KBM-7 (cell line): ENCODE data around the gene RPL7L1.
"Not testable (repeated sequence)": the region's sequence is repeated elsewhere in the genome, so short reads cannot be mapped to it uniquely, and the experiment has no call there.

Experiments used
- DNase-seq: peaks from one replicate; pipeline ENCODE4 v3.0.0-alpha.2; 2015
- in situ Hi-C: fragments of 300-500 bp; cut with MboI; formaldehyde crosslinking; loops from 2 replicates; pipeline ENCODE4 v1.14.3; 2020; ENCODE audit warnings: low sequenced_read_pairs, low pct_unique_long_range_greater_than_20kb, mixed read lengths

RPL7L1 gene

DNA sequence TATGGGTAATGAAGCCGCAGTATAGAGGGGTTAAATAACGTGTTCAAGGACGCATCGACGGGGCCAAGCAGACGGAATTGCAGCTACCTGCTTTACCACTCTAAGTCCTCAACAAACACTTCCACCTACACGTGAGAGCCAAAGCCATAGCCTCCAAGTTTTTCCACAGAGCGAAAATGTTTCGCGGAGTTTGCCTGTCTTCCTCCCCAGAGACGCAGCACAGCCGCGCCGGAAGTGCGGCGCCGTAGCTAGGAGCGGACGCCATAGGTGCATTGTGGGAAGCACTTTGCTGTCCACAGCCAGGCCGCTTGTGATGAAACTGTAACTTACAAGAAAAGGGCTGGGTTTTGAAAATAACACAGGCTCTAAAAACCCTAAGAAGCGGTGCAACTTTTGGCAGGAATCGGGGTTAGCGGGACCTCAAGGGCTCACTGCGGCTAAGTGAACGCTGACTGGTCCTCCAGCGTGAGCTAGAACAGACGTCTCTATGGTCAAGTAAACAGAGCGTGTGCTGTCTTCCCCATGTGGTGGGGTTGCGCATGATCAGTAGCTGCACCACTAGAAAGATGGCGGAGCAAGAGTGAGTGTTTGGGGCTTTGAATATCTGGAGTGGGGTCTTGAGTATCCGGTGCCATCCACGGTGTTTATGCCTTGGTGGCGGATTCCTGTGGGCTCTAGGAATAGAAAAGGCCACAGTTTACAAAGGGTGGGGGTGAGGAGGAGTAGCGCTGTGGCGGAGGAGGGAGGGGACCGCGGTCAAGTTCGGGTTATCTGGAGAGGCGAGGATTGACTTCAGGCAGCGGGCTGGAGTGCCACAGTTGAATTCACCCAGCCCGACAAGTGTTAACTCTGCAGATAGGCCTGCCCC is at the start of gene RPL7L1:
TSS of gene RPL7L1 (plus strand) at position 245 of the 868 bp plus-strand sequence. CDS start at position 540, 295 bp downstream.
- peak; percentile 94 for DNase-seq
- in situ Hi-C loops = no loop called here

DNA sequence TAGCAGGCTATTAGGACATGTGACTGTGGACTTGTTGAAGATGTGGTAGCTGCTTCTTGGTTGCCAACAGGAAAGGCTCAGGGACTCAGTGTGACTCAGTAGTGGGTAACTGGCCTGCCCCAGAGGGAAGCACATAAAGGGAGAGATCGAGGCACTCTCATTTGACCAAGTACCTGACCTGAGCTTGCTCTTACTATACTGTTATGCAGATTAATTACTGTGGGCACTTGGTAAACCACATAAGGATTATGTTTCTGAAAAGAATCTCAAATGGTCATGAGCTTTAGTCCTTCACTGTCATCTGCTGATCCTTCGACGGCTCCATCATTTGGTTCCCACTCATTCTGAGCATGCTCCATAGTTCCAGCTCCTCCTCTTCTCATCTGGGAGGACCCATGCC is 48.2 kb upstream of the RPL7L1 start:
- no peak for DNase-seq
- in situ Hi-C loops = no loop called here

DNA sequence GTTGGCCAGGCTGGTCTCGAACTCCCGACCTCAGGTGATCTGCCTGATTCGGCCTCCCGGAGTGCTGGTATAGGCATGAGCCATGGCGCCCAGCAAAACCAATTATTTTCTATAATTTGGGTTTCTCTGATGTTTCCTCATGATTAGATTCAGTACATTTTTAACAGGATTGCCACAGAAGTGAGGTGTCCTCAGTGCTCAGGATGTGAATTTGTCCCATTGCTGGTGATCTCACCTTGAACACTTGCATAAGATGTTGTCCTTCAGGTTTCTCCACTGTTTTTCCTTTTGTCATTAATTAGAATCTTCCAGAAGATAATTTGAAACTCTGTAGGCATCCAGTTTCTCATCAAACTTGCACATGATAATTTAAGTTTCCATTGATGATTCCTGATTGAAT is 45.4 kb upstream of the RPL7L1 start:
- in situ Hi-C loops = no loop called here

DNA sequence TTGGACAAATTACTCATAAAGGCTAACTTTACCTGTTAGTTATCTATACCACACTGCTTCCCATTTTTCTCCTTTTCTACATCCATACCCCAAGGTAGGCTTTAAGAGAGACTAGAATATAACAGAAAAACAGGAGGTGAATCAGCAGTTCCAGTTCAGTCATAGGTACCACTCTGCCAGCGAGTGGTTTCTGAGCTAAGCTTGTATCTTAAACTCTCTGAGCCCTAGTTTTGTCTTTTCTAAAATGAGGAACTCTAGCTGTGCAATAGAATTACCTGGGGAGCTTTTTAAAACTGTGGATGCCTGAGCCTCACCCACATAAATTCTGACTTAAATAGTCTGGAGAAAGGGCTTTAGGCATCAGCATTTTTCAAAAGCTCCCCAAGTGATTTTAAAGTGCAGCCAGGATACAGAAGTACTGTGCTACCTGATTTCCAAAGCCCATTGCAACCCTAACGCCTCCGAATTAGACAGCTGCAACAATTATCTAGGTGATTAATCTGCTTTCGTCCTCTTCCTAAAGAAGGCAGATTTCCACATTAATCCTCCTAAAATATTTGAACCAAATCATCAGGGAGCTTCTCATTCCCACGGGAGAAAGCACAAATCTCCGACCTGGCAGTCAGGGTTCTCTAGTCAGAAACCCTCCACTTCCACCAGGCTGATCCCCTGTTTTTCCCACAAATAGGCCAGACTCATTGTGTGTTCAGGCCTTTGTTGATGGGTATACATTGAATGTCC is 37.4 kb upstream of the RPL7L1 start:
- no peak for DNase-seq
- in situ Hi-C loops = no loop called here

More for the DNA sequence above, 45.4 kb upstream of the RPL7L1 start:
- no peak for DNase-seq

DNA sequence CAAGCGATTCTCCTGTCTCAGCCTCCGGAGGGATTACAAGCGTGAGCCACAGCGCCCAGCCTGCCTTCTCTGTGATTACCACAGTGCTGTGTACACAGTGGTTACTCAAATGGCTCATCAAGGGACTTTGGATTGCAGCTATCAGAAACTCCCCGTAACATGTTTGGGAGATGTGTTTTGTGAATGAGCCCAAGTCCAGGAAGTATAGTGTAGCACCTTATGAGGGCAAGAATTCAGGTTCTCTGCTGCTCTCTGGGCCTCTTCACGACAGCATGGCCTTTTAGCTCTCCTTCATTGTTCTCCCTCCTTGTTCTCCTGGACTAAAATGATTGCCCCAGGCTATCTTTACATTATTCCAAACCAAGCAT is 34.1 kb upstream of the RPL7L1 start:
- DNase-seq = no peak
- in situ Hi-C loops = no loop called here

DNA sequence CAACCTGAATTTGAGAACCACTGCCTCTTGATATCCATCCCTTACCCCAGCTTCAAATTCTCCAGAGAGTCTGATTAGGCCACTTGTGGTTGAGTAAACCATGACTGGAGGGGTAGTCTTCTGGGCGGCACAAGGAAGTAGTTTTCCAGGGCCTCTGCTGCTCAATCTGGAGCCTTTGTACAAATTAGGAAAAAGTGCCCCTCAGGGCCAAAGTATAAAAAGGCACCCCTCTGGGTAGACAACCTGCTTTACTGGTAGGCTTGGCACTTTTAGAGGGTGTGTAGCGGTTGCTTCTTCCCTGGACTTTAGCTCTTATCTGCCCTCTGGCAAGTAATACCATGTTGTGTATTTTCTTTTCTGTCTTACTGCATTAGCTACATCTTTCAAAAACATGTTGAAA is 32.9 kb upstream of the RPL7L1 start:
- in situ Hi-C loops = no loop called here
- no peak for DNase-seq

DNA sequence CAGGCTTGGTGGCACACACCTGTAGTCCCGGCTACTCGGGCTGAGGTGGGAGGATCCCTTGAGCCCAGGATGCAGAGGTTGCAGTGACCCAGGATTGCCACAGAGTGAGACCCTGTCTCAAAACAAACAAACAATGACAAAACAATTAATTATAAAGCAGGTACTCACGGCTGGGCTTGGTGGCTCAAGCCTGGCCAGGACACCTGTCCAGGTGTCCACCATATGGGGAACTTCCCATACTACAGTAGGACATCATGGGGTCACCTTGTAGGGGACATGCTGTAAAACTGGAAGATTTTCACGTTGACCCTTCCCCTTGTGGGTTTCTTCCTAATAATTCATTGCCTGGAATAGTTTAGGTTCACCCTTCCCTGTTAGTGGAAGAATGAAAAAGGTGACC is 30.7 kb upstream of the RPL7L1 start:
- in situ Hi-C loops = no loop called here
- no peak for DNase-seq

DNA sequence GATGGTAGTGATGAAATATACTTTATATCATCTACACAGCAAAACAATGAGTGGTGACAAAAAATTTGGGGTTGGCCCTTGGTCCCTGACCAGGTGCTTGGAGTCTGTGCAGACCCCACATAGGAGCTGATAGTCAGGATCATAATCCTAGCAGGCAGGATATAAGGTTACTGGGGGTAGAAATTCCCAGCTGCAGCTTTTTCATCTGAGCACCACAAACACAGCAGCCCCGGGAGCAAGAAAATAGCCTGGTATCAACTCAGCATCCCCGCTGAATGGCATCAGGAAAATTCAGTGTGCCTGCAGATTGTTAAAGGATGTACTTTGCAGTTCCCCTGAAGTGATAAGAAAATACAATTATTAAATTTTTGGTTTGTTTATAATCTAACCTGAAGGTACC is 27.8 kb upstream of the RPL7L1 start:
- in situ Hi-C loops = loop anchor here (25.0 kb wide), 1 partner anchor 189 kb away; no protein-coding TSS in a partner anchor
- no peak for DNase-seq

DNA sequence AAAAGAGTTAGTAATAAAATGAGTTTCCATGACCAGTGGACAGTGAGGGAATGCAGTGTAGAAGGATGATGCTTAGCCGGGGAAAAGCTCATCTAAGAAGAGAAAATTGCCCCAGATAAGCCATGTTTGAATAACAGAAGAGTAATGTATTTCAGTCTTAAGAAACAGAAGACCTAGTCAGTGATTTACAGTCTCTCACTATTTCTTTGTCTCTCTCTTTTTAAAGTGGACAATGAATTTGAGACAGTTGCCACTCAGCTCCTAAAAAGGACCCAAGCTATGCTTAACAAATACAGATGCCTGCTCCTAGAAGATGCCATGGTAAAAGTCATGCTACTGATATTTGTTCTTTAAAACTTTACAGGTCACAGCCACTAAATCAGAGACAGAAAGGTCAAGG is 19.4 kb upstream of the RPL7L1 start:
- no peak for DNase-seq
- in situ Hi-C loops = loop anchor here (25.0 kb wide), 1 partner anchor 198 kb away; no protein-coding TSS in a partner anchor

DNA sequence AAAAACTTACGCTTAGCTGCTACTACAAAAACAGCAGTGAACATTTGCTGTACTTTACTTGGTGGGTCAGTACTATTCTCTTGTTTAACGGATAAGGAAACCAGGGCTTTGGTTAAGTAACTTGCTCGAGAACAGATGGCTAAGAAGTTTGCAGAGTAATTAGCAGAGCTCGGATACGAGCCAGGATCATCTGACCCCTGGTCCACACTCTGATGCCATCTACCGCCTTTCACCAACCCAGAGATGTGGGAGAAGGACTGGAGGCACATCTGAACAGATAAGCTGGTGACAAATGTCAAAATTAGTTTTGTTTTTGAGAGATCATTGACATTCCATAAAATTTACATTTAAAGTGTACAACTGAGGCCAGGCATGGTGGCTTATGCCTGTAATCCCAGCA is 18.9 kb upstream of the RPL7L1 start:
- no peak for DNase-seq
- in situ Hi-C loops = loop anchor here (25.0 kb wide), 1 partner anchor 198 kb away; no protein-coding TSS in a partner anchor

DNA sequence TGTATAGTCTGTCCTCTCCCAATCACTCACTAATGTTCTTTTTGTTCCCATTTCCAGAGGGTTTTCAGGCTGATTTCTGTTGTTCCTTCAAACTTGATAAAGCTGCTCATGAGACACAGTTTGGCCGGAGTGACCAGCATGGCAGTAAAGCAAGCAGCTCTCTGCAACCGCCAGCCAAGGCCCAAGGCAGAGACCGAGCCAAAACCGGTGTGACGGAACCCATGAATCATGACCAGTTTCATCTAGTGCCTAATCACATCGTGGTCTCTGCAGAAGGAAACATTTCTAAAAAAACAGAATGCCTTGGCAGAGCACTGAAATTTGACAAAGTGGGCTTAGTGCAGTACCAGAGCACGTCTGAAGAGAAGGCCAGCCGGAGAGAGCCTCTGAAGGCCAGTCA is 14.8 kb upstream of the RPL7L1 start:
- no peak for DNase-seq
- in situ Hi-C loops = loop anchor here (25.0 kb wide), 1 partner anchor 202 kb away; no protein-coding TSS in a partner anchor

DNA sequence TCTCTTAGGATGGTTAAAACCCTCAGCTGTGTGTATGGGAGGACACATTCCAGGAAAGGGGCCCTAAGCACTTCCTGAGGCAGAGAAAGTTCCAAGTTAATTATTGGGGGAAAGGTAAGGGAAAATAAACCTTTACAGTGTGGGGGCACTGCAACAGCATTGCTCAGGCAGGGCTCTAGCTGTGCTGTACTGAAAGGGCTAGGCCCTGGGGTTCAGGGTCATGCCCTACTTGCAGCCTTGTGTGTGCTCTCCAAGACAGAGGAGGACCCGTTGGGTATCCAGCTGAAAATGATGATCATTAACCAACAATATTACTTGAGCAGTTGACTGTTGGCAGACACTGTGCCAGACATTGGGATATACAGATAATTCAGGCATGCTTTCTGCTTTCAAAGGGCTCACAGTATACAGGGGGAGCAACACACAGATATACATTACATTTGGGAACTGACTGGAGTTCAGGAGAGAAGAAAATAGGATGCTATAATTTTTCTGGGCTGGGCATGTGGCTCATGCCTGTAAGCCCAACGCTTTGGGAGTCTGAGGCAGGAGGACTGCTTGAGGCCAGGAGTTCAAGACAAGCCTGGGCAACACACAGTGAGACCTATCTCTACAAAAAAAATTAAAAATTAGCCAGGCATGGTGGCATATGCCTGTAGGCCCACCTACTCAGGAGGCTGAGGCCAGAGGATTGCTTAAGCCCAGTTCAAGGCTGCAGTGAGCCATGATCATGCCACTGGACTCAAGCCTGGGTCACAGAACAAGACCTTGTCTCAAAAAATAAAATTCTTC is 9.1 kb upstream of the RPL7L1 start:
- in situ Hi-C loops = loop anchor here (25.0 kb wide), 1 partner anchor 208 kb away; no protein-coding TSS in a partner anchor

DNA sequence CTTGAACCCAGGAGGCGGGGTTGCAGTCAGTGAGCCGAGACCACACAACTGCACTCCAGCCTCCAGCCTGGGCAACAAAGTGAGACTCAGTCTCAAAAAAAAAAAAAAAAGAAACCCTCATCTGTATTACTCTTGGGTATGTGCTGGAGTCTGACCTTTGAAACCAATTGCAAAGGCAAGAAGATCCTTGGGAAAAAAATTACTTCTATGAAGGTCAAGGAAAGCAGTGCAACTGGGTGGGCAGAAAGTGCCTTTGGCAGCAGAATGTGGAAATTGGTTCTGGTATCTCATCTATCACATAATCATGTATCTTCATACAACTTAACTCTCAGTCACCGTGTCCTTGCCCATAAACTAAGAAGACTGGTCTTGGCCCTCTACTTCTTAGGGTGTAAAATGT is 7.7 kb upstream of the RPL7L1 start:
- in situ Hi-C loops = loop anchor here (25.0 kb wide), 1 partner anchor 209 kb away; no protein-coding TSS in a partner anchor
- DNase-seq = no peak

More for the DNA sequence above, 9.1 kb upstream of the RPL7L1 start:
- DNase-seq = no peak

DNA sequence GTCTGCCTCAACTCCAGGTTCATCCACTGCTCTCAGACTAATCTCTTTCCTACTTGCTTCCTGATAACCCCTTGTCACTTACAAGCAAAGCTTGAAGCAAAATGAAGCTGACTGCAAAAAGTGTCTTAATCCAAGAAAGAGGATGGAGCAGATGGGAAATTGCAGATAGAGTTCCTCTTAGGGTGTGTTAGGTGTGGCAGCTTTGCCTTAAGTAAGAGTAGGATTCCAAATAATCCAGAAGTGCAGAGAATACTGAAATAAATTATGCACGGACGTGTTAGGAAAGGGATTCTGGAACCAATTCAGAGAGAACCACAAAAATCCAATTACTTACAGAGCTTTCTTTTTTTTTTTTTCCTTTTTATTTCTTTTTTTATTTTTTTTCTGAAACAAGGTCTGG is 6.1 kb upstream of the RPL7L1 start:
- DNase-seq = no peak
- in situ Hi-C loops = loop anchor here (25.0 kb wide), 1 partner anchor 211 kb away; no protein-coding TSS in a partner anchor

DNA sequence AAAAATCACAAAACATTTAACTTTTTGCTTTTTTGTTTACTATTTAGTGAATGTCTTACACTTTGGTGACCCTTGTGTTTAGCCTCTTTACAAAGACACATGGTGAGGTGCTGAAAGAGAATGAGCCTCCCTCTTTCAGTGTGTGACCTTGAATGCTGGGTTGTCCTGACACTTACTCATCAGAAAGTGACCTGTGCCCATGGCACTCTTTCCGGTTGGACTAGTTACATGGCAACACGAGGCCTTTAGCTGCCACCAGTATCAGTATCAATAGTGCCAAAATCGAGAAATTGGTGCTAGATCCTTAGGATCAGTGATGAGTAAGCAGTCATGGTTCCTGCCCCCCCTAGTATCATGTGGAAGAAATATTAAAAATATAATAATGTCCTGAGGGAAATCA is 1.7 kb upstream of the RPL7L1 start:
- DNase-seq = no peak
- in situ Hi-C loops = no loop called here

DNA sequence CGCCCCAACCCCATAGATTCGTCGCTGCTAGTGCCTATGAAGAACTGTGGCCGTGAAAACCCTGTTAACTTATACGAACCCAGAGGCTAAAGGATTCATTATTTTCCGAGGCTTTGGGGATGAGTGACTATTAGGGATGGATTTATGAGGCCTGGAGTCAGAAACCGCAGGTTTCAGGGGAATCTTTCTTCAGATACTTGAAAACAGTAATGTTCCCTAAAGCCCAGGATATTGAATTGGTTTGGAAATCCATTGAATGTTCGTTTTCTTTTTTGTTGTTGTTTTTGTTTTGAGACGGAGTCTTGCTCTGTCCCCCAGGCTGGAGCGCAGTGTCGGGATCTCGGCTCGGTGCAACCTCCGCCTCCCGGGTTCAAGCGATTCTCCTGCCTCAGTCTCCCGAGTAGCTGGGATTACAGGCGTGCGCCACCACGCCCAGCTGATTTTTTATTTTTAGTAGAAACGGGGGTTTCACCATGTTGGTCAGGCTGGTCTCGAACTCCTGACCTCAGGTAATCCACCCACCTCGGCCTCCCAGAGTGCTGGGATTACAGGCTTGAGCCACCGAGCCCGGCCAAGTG is 913 bp downstream of the RPL7L1 start:
- DNase-seq, in situ Hi-C loops: not testable (repeated sequence)

DNA sequence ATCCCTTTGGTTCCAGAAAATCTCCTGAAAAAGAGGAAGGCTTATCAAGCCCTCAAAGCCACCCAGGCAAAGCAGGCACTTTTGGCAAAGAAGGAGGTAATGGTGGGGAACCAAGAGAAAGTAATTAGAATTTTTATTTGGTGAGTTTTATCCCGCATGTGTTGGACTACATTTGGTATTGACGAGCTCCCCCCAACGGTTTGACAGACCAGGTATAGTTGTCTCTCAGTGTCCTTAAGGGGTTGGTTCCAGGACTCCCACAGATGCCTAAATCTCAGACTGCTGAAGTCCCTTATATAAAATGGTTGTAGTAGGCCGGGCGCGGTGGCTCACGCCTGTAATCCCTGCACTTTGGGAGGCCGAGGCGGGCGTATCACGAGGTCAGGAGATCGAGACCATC is 1.5 kb downstream of the RPL7L1 start:
- DNase-seq, in situ Hi-C loops: not testable (repeated sequence)

DNA sequence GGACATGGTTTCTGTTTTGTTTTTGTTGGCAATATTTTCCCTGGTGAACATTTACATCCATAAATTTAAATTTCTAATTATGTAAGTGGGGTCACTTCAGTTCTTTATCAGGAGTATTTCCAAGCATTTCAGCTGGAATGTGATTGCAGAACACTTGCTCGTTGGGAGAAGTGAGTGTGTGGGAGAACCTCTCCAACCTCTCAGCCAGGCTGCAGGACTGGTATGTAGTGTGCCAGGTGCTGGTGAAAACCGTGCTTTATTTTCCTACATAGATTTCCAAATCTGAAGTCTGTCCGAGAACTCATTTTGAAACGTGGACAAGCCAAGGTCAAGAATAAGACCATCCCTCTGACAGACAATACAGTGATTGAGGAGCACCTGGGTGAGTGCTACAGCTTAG is 6.3 kb downstream of the RPL7L1 start:
- DNase-seq = no peak
- in situ Hi-C loops = no loop called here

DNA sequence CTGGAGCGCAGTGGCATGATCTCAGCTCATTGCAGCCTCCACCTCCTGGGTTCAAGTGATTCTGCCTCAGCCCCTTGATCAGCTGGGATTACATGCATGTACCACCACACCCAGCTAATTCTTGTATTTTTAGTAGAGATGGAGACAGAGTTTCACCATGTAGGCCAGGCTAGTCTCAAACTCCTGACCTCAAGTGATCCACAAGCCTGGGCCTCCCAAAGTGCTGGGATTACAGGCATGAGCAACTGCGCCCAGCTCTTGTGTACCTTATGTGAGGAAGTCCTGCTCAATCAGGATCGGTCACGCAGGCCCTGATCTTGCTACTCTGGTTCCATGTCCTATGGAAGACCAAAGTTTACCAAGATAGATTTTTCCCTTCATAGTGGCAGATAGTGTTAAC is 8.8 kb downstream of the RPL7L1 start:
- in situ Hi-C loops = not testable (repeated sequence)

More for the DNA sequence above, 8.8 kb downstream of the RPL7L1 start:
- DNase-seq = not testable (repeated sequence)
